BE2C (cell line): Measurements from ENCODE around the gene HAGHL.
A peak's percentile ranks its signal among the peaks of the same experiment; 100 is the strongest.

ENCODE experiments used
- DNase-seq: peaks from one replicate; pipeline ENCODE4 v3.0.0-alpha.2; 2020
- H3K27me3 ChIP-seq: fragments of 250-450 bp; sonication (Bioruptor Pico); 2 replicates; pipeline ENCODE4 v1.5.1; 2020; ENCODE audit warnings: mild to moderate bottlenecking
- H3K36me3 ChIP-seq: fragments of 250-450 bp; sonication (Bioruptor Pico); 2 replicates; pipeline ENCODE4 v1.5.1; 2020; ENCODE audit warnings: mild to moderate bottlenecking
- H3K4me1 ChIP-seq: fragments of 250-450 bp; sonication (Bioruptor Pico); 2 replicates; pipeline ENCODE4 v1.5.1; 2020
- H3K4me3 ChIP-seq: 2 replicates; pipeline ENCODE4 v1.5.1; 2011; ENCODE audit warnings: low read depth, low read length
- H3K9me3 ChIP-seq: fragments of 250-450 bp; sonication (Bioruptor Pico); 2 replicates; pipeline ENCODE4 v1.5.1; 2020
- CTCF ChIP-seq: IDR thresholded peaks from 2 replicates; pipeline ENCODE4 v1.5.1; 2012; ENCODE audit warnings: mild to moderate bottlenecking, low read depth, low read length

The HAGHL gene

GRCh38 chr16:761625-762513, 35.0 kb downstream of the HAGHL start:
- no peak overlapping the region for H3K4me3 ChIP-seq
- TF ChIP-seq CTCF: no peak
- no peaks in the 10 kb centered on the region for H3K4me1 ChIP-seq
- DNase-seq: no peak
- H3K9me3 ChIP-seq: no peaks in the 10 kb centered on the region
- no peaks in the 10 kb centered on the region for H3K36me3 ChIP-seq
- H3K27me3 ChIP-seq: no peaks in the 10 kb centered on the region

GRCh38 chr16:762595-763268, 35.8 kb downstream of the HAGHL start:
- Histone ChIP-seq H3K27me3 (no peaks in the 10 kb centered on the region), H3K4me3 (no peak overlapping the region), H3K9me3 (no peaks in the 10 kb centered on the region), H3K36me3 (no peaks in the 10 kb centered on the region), H3K4me1 (no peaks in the 10 kb centered on the region)
- DNase-seq: no peak
- TF ChIP-seq CTCF: no peak

- TF ChIP-seq CTCF: no peak
- H3K9me3 ChIP-seq: no peaks in the 10 kb centered on the region
- H3K4me3 ChIP-seq: no peak overlapping the region
These were observed 36.7 kb downstream of the HAGHL start for GRCh38 chr16:763369-764183.

GRCh38 chr16:764184-764750, 37.4 kb downstream of the HAGHL start:
- no peak for DNase-seq
- H3K4me1 ChIP-seq: no peaks in the 10 kb centered on the region
- no peaks in the 10 kb centered on the region for H3K9me3 ChIP-seq
- no peaks in the 10 kb centered on the region for H3K36me3 ChIP-seq
- TF ChIP-seq CTCF: no peak
- H3K27me3 ChIP-seq: no peaks in the 10 kb centered on the region
- H3K4me3 ChIP-seq: no peak overlapping the region

More at GRCh38 chr16:763369-764183, 36.7 kb downstream of the HAGHL start:
- DNase-seq: no peak
- Histone ChIP-seq H3K4me1 (no peaks in the 10 kb centered on the region), H3K27me3 (no peaks in the 10 kb centered on the region), H3K36me3 (no peaks in the 10 kb centered on the region)

GRCh38 chr16:764848-765487, 38.1 kb downstream of the HAGHL start:
- Histone ChIP-seq H3K4me1 (no peaks in the 10 kb centered on the region), H3K36me3 (no peaks in the 10 kb centered on the region), H3K27me3 (no peaks in the 10 kb centered on the region), H3K9me3 (no peaks in the 10 kb centered on the region), H3K4me3 (no peak overlapping the region)
- TF ChIP-seq CTCF: no peak
- peak; percentile 15 for DNase-seq
